IMR-90 (cell line): Measurements from ENCODE around the gene INO80D. TPM values are rescaled to one million over a fixed set of nuclear protein-coding genes. Genes with fewer than 3 reads are reported as not detected.

Experiments
- ATAC-seq: fragments of 200-7000 bp; cut with Tn5 transposase; 2 replicates; pipeline ENCODE4 v1.9.1; 2020; ENCODE audit warnings: low read depth, mild to moderate bottlenecking, moderate library complexity
- BruUV-seq: library from RNA; stranded (reverse); fragments of 400-500 nt; replicated peaks from 2 replicates; lab custom pipeline; 2021; lab: Mats Ljungman, UMichigan
- CTCF ChIA-PET: fragments of 300-600 bp; formaldehyde crosslinking; extraction: SDS; loops from one replicate; lab custom pipeline; 2021; ENCODE audit warnings: antibody characterized with exemption; lab: Yijun Ruan, JAX
- POLR2A ChIA-PET: fragments of 300-600 bp; sonication (Branson Sonifier 250); formaldehyde crosslinking; loops from one replicate; lab custom pipeline; 2022; ENCODE audit warnings: antibody characterized with exemption; ENCODE audit not compliant: unreplicated experiment; lab: Charles Lee
- DNase-seq: peaks from one replicate; pipeline ENCODE4 v3.0.0; 2013
- H2AFZ ChIP-seq: replicated peaks from 2 replicates; pipeline ENCODE3; 2013; ENCODE audit warnings: low read length, mild to moderate bottlenecking; ENCODE audit not compliant: poor library complexity
- H2AK5ac ChIP-seq: 2 replicates; pipeline ENCODE4 v1.6.1; 2013; ENCODE audit warnings: low read depth, low read length, inconsistent platforms
- H2AK9ac ChIP-seq: replicated peaks from 2 replicates; pipeline ENCODE3; 2013; ENCODE audit warnings: mild to moderate bottlenecking, low read depth, low read length, moderate library complexity; ENCODE audit not compliant: poor library complexity
- H2BK120ac ChIP-seq: 2 replicates; pipeline ENCODE4 v1.6.1; 2013; ENCODE audit warnings: low read depth, low read length, inconsistent platforms
- H2BK15ac ChIP-seq: 3 replicates; pipeline ENCODE4 v1.6.1; 2013; ENCODE audit warnings: low read depth, low read length, inconsistent platforms
- H2BK20ac ChIP-seq: 2 replicates; pipeline ENCODE4 v1.6.1; 2013; ENCODE audit warnings: low read depth, mild to moderate bottlenecking, inconsistent platforms, low read length, moderate library complexity
- H2BK5ac ChIP-seq: 2 replicates; pipeline ENCODE4 v1.6.1; 2013; ENCODE audit warnings: mild to moderate bottlenecking, low read depth, low read length, inconsistent platforms; ENCODE audit not compliant: poor library complexity, severe bottlenecking
- H3K14ac ChIP-seq: replicated peaks from 2 replicates; pipeline ENCODE4 v1.6.1; 2013; ENCODE audit warnings: low read depth, low read length, inconsistent platforms
- H3K18ac ChIP-seq: 2 replicates; pipeline ENCODE4 v1.6.1; 2013; ENCODE audit warnings: low read depth, low read length, control low read depth
- H3K23ac ChIP-seq: 2 replicates; pipeline ENCODE4 v1.6.1; 2013; ENCODE audit warnings: low read depth, low read length, inconsistent platforms
- H3K27ac ChIP-seq: 2 replicates; pipeline ENCODE4 v1.5.1; 2013; ENCODE audit warnings: mild to moderate bottlenecking, control low read depth, low read length; ENCODE audit not compliant: insufficient read depth
- H3K27me3 ChIP-seq: 2 replicates; pipeline ENCODE4 v1.6.1; 2013; ENCODE audit warnings: low read length; ENCODE audit not compliant: control insufficient read depth, insufficient read depth
- H3K36me3 ChIP-seq: 2 replicates; pipeline ENCODE4 v1.6.1; 2013; ENCODE audit warnings: low read length, mixed read lengths; ENCODE audit not compliant: control insufficient read depth, insufficient read depth
- H3K4ac ChIP-seq: 2 replicates; pipeline ENCODE4 v1.6.1; 2013; ENCODE audit warnings: low read depth, low read length, inconsistent platforms
- H3K4me1 ChIP-seq: 2 replicates; pipeline ENCODE4 v1.6.1; 2013; ENCODE audit warnings: low read length, mixed read lengths; ENCODE audit not compliant: control insufficient read depth, insufficient read depth
- H3K4me2 ChIP-seq: 2 replicates; pipeline ENCODE4 v1.6.1; 2013; ENCODE audit warnings: low read depth, mild to moderate bottlenecking, control low read depth, low read length, moderate library complexity
- H3K4me3 ChIP-seq: 2 replicates; pipeline ENCODE4 v1.5.1; 2013; ENCODE audit warnings: low read depth, mild to moderate bottlenecking, control low read depth, low read length, moderate library complexity; ENCODE audit not compliant: insufficient read depth
- H3K56ac ChIP-seq: 2 replicates; pipeline ENCODE4 v1.6.1; 2013; ENCODE audit warnings: low read length, inconsistent platforms; ENCODE audit not compliant: insufficient read depth; ENCODE audit errors: extremely low read depth
- H3K79me1 ChIP-seq, 2 experiments: 2 replicates each; pipeline ENCODE4 v1.6.1; 2013; ENCODE audit warnings: low read length in 2 of 2, inconsistent platforms in 1 of 2, low read depth in 1 of 2
- H3K9ac ChIP-seq: 2 replicates; pipeline ENCODE4 v1.6.1; 2013; ENCODE audit warnings: low read depth, low read length, control low read depth
- H3K9me1 ChIP-seq: 2 replicates; pipeline ENCODE4 v1.6.1; 2013; ENCODE audit warnings: low read length, inconsistent platforms; ENCODE audit not compliant: insufficient read depth
- H3K9me3 ChIP-seq: 2 replicates; pipeline ENCODE4 v1.6.1; 2013; ENCODE audit warnings: low read length; ENCODE audit not compliant: control insufficient read depth, insufficient read depth
- H4K20me1 ChIP-seq: 2 replicates; pipeline ENCODE4 v1.6.1; 2013; ENCODE audit warnings: low read length, inconsistent platforms; ENCODE audit not compliant: insufficient read depth
- H4K5ac ChIP-seq: 2 replicates; pipeline ENCODE4 v1.6.1; 2013; ENCODE audit warnings: mild to moderate bottlenecking, low read depth, low read length, control low read depth
- H4K8ac ChIP-seq, 2 experiments: 2 replicates each; pipeline ENCODE4 v1.6.1; 2013; ENCODE audit warnings: low read depth in 2 of 2, low read length in 2 of 2, control low read depth in 1 of 2, inconsistent platforms in 1 of 2
- H4K91ac ChIP-seq: 2 replicates; pipeline ENCODE4 v1.6.1; 2013; ENCODE audit warnings: low read depth, low read length, inconsistent platforms; ENCODE audit not compliant: insufficient read depth
- CHD1 ChIP-seq: IDR thresholded peaks from 2 replicates; pipeline ENCODE4 v1.6.1; 2012; ENCODE audit warnings: low read depth, low read length, improper control_type of control experiment
- ELK1 ChIP-seq: fragments of 150-350 bp; IDR thresholded peaks from 2 replicates; pipeline ENCODE4 v1.6.1; 2016; ENCODE audit warnings: low read depth, mild to moderate bottlenecking, low read length, moderate library complexity, borderline replicate concordance
- FOS ChIP-seq: fragments of 150-350 bp; IDR thresholded peaks from 2 replicates; pipeline ENCODE4 v1.6.1; 2016; ENCODE audit warnings: low read depth, low read length
- MAFK ChIP-seq: IDR thresholded peaks from 2 replicates; pipeline ENCODE4 v1.6.1; 2012; ENCODE audit warnings: low read depth, low read length, improper control_type of control experiment
- MAZ ChIP-seq: IDR thresholded peaks from 2 replicates; pipeline ENCODE4 v1.6.1; 2012; ENCODE audit warnings: low read depth, mild to moderate bottlenecking, low read length, improper control_type of control experiment, moderate library complexity, borderline replicate concordance
- POLR2A ChIP-seq: IDR thresholded peaks from 2 replicates; pipeline ENCODE4 v1.6.1; 2012; ENCODE audit warnings: mild to moderate bottlenecking, low read depth, low read length
- RAD21 ChIP-seq: IDR thresholded peaks from 2 replicates; pipeline ENCODE4 v1.6.1; 2012; ENCODE audit warnings: low read length, improper control_type of control experiment
- SMC3 ChIP-seq: fragments of 150-350 bp; IDR thresholded peaks from 2 replicates; pipeline ENCODE4 v1.6.1; 2016; ENCODE audit warnings: low read depth, mild to moderate bottlenecking, antibody characterized with exemption, low read length, moderate library complexity
- WGBS, 2 experiments: methylation state at CpG; one replicate each; pipeline versions ENCODE4 v1.1.5 to v1.1.7; 2013; ENCODE audit warnings: missing lambda C conversion rate in 2 of 2; ENCODE audit not compliant: insufficient read length in 1 of 2; ENCODE audit errors: extremely low coverage in 2 of 2; 5-methylcytosine and 5-hydroxymethylcytosine counted together
- dilution Hi-C: fragments of 300-500 bp; cut with HindIII; formaldehyde crosslinking; loops from one replicate; pipeline ENCODE4 v1.14.3; 2018; ENCODE audit warnings: low sequenced_read_pairs; ENCODE audit not compliant: unreplicated experiment
- in situ Hi-C: fragments of 300-500 bp; cut with MboI; formaldehyde crosslinking; loops from 3 replicates; pipeline ENCODE4 v1.14.3; 2019; ENCODE audit warnings: low sequenced_read_pairs, inconsistent platforms, mixed read lengths
- intact Hi-C: fragments of 100-400 bp; cut with micrococcal nuclease; formaldehyde crosslinking; loops from 2 replicates; pipeline ENCODE4 v1.10.0; 2022
- polyA plus RNA-seq, 3 experiments: library from polyadenylated mRNA; depleted of rRNA; stranded (reverse); fragments of >200 nt; gene quantifications; 2 replicates each; pipeline ENCODE4 v1.2.3, GENCODE V29; 2012; ENCODE audit warnings: low replicate concordance in 1 of 3
- total RNA-seq: library from RNA; depleted of rRNA; stranded (reverse); fragments of >200 nt; gene quantifications from 2 replicates; pipeline ENCODE4 v1.2.3, GENCODE V29; 2012
- TF ChIP-seq, protein P1 (sequence below): conservative IDR thresholded peaks from 2 replicates; pipeline ENCODE4 v1.5.1; 2012; ENCODE audit warnings: mild to moderate bottlenecking, low read depth, low read length, improper control_type of control experiment

INO80D gene
- total and polyA plus RNA-seq, 2 of the 4 experiments (the other 2 are of a cell fraction): 0.79 to 4.5 TPM

- Histone ChIP-seq H3K9me3 (no peaks in the 10 kb centered on the region), H3K23ac (no peak overlapping the region), H3K56ac (no peak overlapping the region), H3K4me3 (no peak overlapping the region), H2AFZ (no peak overlapping the region), H4K5ac (no peak overlapping the region), H2AK9ac (no peak overlapping the region), H3K4ac (no peak overlapping the region), H3K18ac (no peak overlapping the region), H4K20me1 (no peaks in the 10 kb centered on the region), H3K9me1 (no peaks in the 10 kb centered on the region), H2AK5ac (no peak overlapping the region), H2BK5ac (no peak overlapping the region), H3K79me1 (no peaks in the 10 kb centered on the region), H3K4me2 (no peak overlapping the region), H2BK20ac (no peak overlapping the region), H3K9ac (no peak overlapping the region), H3K14ac (no peak overlapping the region), H3K27ac (no peak overlapping the region), H3K36me3 (no peaks in the 10 kb centered on the region), H3K4me1 (no peaks in the 10 kb centered on the region), H2BK15ac (no peak overlapping the region), H3K27me3 (no peaks in the 10 kb centered on the region), H2BK120ac (no peak overlapping the region), H4K91ac (no peak overlapping the region), H4K8ac (no peak overlapping the region)
- DNase-seq (no peak), ATAC-seq (no peak)
- POLR2A ChIA-PET: no interaction called here
- dilution Hi-C loops (no loop called here), in situ Hi-C loops (no loop called here), intact Hi-C loops (no loop called here)
- no CpG with 5 or more reads among the region's 5 CpGs for WGBS, 2 experiments
- TF ChIP-seq, protein P1, sequence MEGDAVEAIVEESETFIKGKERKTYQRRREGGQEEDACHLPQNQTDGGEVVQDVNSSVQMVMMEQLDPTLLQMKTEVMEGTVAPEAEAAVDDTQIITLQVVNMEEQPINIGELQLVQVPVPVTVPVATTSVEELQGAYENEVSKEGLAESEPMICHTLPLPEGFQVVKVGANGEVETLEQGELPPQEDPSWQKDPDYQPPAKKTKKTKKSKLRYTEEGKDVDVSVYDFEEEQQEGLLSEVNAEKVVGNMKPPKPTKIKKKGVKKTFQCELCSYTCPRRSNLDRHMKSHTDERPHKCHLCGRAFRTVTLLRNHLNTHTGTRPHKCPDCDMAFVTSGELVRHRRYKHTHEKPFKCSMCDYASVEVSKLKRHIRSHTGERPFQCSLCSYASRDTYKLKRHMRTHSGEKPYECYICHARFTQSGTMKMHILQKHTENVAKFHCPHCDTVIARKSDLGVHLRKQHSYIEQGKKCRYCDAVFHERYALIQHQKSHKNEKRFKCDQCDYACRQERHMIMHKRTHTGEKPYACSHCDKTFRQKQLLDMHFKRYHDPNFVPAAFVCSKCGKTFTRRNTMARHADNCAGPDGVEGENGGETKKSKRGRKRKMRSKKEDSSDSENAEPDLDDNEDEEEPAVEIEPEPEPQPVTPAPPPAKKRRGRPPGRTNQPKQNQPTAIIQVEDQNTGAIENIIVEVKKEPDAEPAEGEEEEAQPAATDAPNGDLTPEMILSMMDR: no peak
- TF ChIP-seq CHD1 (no peak), RAD21 (no peak), POLR2A (no peak), MAZ (no peak), ELK1 (no peak), SMC3 (no peak), FOS (no peak), MAFK (no peak)
- BruUV-seq: no TSS peak
- CTCF ChIA-PET: no interaction called here
Measured at GRCh38 chr2:205982776-205983327, 103.1 kb downstream of the INO80D start.
